ENCODE data around the gene DPP7.

The DPP7 gene

GRCh38 chr9:137111788-137112563 is 2.6 kb downstream of the DPP7 start:
- no peak for DNase-seq (ENCODE audit: low read depth in 2 of 2)

GRCh38 chr9:137110911-137111787 is 3.4 kb downstream of the DPP7 start:
- DNase-seq (ENCODE audit: low read depth in 2 of 2) = no peak

- no peak for DNase-seq (ENCODE audit: low read depth in 2 of 2)
These were observed 4.2 kb downstream of the DPP7 start for GRCh38 chr9:137110147-137110910.

GRCh38 chr9:137109250-137110146 is 5.0 kb downstream of the DPP7 start:
- no peak for DNase-seq (ENCODE audit: low read depth in 2 of 2)

GRCh38 chr9:137108608-137109249 is 5.8 kb downstream of the DPP7 start:
- DNase-seq (ENCODE audit: low read depth in 2 of 2) = no peak

GRCh38 chr9:137107982-137108381 is 6.6 kb downstream of the DPP7 start:
- no peak for DNase-seq (ENCODE audit: low read depth in 2 of 2)

GRCh38 chr9:137107312-137107921 is 7.1 kb downstream of the DPP7 start:
- no peak for DNase-seq (ENCODE audit: low read depth in 2 of 2)

GRCh38 chr9:137106662-137107250 is 7.8 kb downstream of the DPP7 start:
- DNase-seq (ENCODE audit: low read depth in 2 of 2) = no peak

- no peak for DNase-seq (ENCODE audit: low read depth in 2 of 2)
These were observed 8.5 kb downstream of the DPP7 start for GRCh38 chr9:137105814-137106661.

GRCh38 chr9:137103206-137103999 is 11.1 kb downstream of the DPP7 start:
- no peak for DNase-seq (ENCODE audit: low read depth in 2 of 2)

GRCh38 chr9:137099231-137099630 is 15.3 kb downstream of the DPP7 start:
- no peak for DNase-seq (ENCODE audit: low read depth in 2 of 2)

- no peak for DNase-seq (ENCODE audit: low read depth in 2 of 2)
These were observed 16.6 kb downstream of the DPP7 start for GRCh38 chr9:137097761-137098462.

- DNase-seq (ENCODE audit: low read depth in 2 of 2) = no peak
These were observed 17.6 kb downstream of the DPP7 start for GRCh38 chr9:137096785-137097546.

GRCh38 chr9:137095664-137096517 is 18.6 kb downstream of the DPP7 start:
- DNase-seq (ENCODE audit: low read depth in 2 of 2) = peak; percentile 59 to 82

- DNase-seq (ENCODE audit: low read depth in 2 of 2) = no peak
These were observed 25.1 kb downstream of the DPP7 start for GRCh38 chr9:137089232-137089947.

Measured in stimulated activated CD4-positive, alpha-beta T cell treated with anti-CD3 and anti-CD28 coated beads, Interleukin-12 subunit alpha, Interleukin-12 subunit beta, amount 100 ng/mL, for 24 hours (primary cell).